Neuronal stem cell (in vitro differentiated cells): ENCODE measurements around the gene SMAP2.

ENCODE experiments used
- DNase-seq: peaks from one replicate; pipeline ENCODE4 v3.0.0-alpha.2; 2013; ENCODE audit warnings: low spot score
- H2AFZ ChIP-seq: one replicate; pipeline ENCODE4 v1.6.1; 2013; ENCODE audit warnings: mild to moderate bottlenecking, low read length, inconsistent platforms
- H2AK5ac ChIP-seq: 2 replicates; pipeline ENCODE4 v1.6.1; 2013; ENCODE audit warnings: low read depth, mild to moderate bottlenecking, inconsistent platforms, low read length, moderate library complexity, mixed read lengths
- H2BK120ac ChIP-seq: 2 replicates; pipeline ENCODE4 v1.6.1; 2013; ENCODE audit warnings: low read depth, mild to moderate bottlenecking, inconsistent platforms, low read length, moderate library complexity, mixed read lengths
- H2BK12ac ChIP-seq: one replicate; pipeline ENCODE4 v1.6.1; 2013; ENCODE audit warnings: low read length, inconsistent platforms
- H2BK15ac ChIP-seq: 2 replicates; pipeline ENCODE4 v1.6.1; 2013; ENCODE audit warnings: mild to moderate bottlenecking, low read length, inconsistent platforms, mixed read lengths
- H2BK5ac ChIP-seq: one replicate; pipeline ENCODE4 v1.6.1; 2013; ENCODE audit warnings: inconsistent platforms, mild to moderate bottlenecking, low read length, moderate library complexity
- H3K14ac ChIP-seq: one replicate; pipeline ENCODE4 v1.6.1; 2013; ENCODE audit warnings: low read length, inconsistent platforms
- H3K18ac ChIP-seq: 2 replicates; pipeline ENCODE4 v1.6.1; 2013; ENCODE audit warnings: low read length, inconsistent platforms
- H3K23ac ChIP-seq: 2 replicates; pipeline ENCODE4 v1.6.1; 2013; ENCODE audit warnings: low read depth, mild to moderate bottlenecking, mixed read lengths, low read length, inconsistent platforms; ENCODE audit not compliant: poor library complexity
- H3K27ac ChIP-seq: replicated peaks from 3 replicates; pipeline ENCODE4 v1.5.1; 2013; ENCODE audit warnings: low read length, inconsistent platforms
- H3K27me3 ChIP-seq, 3 experiments: 2 replicates each; pipeline ENCODE4 v1.6.1; 2013; ENCODE audit warnings: low read length in 3 of 3, mild to moderate bottlenecking in 2 of 3, inconsistent platforms in 1 of 3, low read depth in 1 of 3, mixed read lengths in 1 of 3, moderate library complexity in 1 of 3; ENCODE audit not compliant: control insufficient read depth in 3 of 3, insufficient read depth in 3 of 3
- H3K36me3 ChIP-seq, 2 donors: replicated peaks in 1 of 2; 2 replicates each; pipeline ENCODE4 v1.6.1; 2013; ENCODE audit warnings: low read length in 2 of 2; ENCODE audit not compliant: control insufficient read depth in 2 of 2, insufficient read depth in 2 of 2
- H3K4ac ChIP-seq: 2 replicates; pipeline ENCODE4 v1.6.1; 2013; ENCODE audit warnings: inconsistent platforms, mild to moderate bottlenecking, low read length, moderate library complexity
- H3K4me1 ChIP-seq, 2 donors: 1 replicate in 1 of 2; 2 replicates in 1 of 2; pipeline ENCODE4 v1.6.1; 2013; ENCODE audit warnings: low read length in 2 of 2, low read depth in 1 of 2; ENCODE audit not compliant: control insufficient read depth in 2 of 2, insufficient read depth in 1 of 2
- H3K4me2 ChIP-seq: one replicate; pipeline ENCODE4 v1.6.1; 2013; ENCODE audit warnings: mild to moderate bottlenecking, low read length, inconsistent platforms; ENCODE audit not compliant: insufficient read depth, poor library complexity, severe bottlenecking
- H3K4me3 ChIP-seq, 2 donors: 2 replicates each; pipeline ENCODE4 v1.5.1; 2013; ENCODE audit warnings: low read length in 2 of 2, mild to moderate bottlenecking in 2 of 2, inconsistent platforms in 1 of 2, moderate library complexity in 1 of 2
- H3K79me1 ChIP-seq: one replicate; pipeline ENCODE4 v1.6.1; 2013; ENCODE audit warnings: low read depth, mild to moderate bottlenecking, inconsistent platforms, low read length, moderate library complexity
- H3K9ac ChIP-seq: one replicate; pipeline ENCODE4 v1.6.1; 2013; ENCODE audit warnings: mild to moderate bottlenecking, low read depth, low read length, inconsistent platforms; ENCODE audit not compliant: poor library complexity
- H3K9me3 ChIP-seq, 2 donors: replicated peaks in 1 of 2; 2 replicates each; pipeline versions ENCODE3 to v1.6.1; 2013; ENCODE audit warnings: low read length in 2 of 2, mild to moderate bottlenecking in 2 of 2, inconsistent platforms in 1 of 2, low read depth in 1 of 2, mixed read lengths in 1 of 2, moderate library complexity in 1 of 2; ENCODE audit not compliant: control insufficient read depth in 2 of 2, insufficient read depth in 1 of 2
- H4K8ac ChIP-seq: one replicate; pipeline ENCODE4 v1.6.1; 2013; ENCODE audit warnings: low read depth, mild to moderate bottlenecking, inconsistent platforms, low read length, moderate library complexity
- H4K91ac ChIP-seq: one replicate; pipeline ENCODE4 v1.6.1; 2013; ENCODE audit warnings: low read length, low read depth, mild to moderate bottlenecking, inconsistent platforms; ENCODE audit not compliant: poor library complexity
- WGBS, 2 donors: extraction: QIAGEN DNeasy Blood & Tissue Kit; methylation state at CpG; one replicate each; pipeline ENCODE4 v1.1.7; 2013; ENCODE audit warnings: missing lambda C conversion rate in 2 of 2, mixed read lengths in 1 of 2; ENCODE audit not compliant: insufficient read length in 2 of 2, insufficient replicate concordance in 1 of 2; ENCODE audit errors: extremely low coverage in 2 of 2; 5-methylcytosine and 5-hydroxymethylcytosine counted together

SMAP2 gene

DNA sequence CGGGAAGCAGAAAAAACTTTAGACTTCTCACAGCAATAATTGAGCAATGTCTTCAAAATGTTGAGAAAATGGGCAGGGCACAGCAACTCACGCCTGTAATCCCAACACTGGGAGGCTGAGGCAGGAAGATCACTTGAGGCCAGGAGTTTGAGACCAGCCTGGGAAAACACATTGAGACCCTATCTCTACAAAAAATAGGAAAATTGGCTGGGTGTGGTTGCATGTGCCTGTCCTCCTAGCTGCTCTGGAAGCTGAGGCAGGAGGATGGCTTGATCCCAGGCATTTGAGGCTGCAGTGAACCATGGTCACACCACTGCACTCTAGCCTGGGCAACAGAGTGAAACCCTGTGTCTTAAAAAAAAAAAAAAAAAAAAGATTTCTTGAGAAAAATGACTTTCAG, 95.8 kb downstream of the SMAP2 start:
- Histone ChIP-seq H3K27ac (no peak overlapping the region), H2AK5ac (no peak overlapping the region), H4K91ac (no peak overlapping the region), H3K79me1 (no peaks in the 10 kb centered on the region), H3K27me3 (no peaks in the 10 kb centered on the region), H3K4me2 (no peak overlapping the region), H2BK120ac (no peak overlapping the region), H3K23ac (no peak overlapping the region), H3K4ac (no peak overlapping the region), H2BK15ac (no peak overlapping the region), H3K18ac (no peak overlapping the region), H2BK12ac (no peak overlapping the region), H2AFZ (no peak overlapping the region), H3K14ac (no peak overlapping the region), H3K9me3 (peaks cover 22 to 71% of the 10 kb centered on the region in 2 donors), H3K4me1 (no peaks in the 10 kb centered on the region), H3K4me3 (no peak overlapping the region), H3K36me3 (peaks cover 5 to 39% of the 10 kb centered on the region in 2 donors), H4K8ac (no peak overlapping the region), H3K9ac (no peak overlapping the region), H2BK5ac (no peak overlapping the region)
- no peak for DNase-seq
- WGBS, 2 donors, result no CpG with 5 or more reads among the region's 2 CpGs
